GM19467 (cell line): ENCODE data around the gene CFAP53.

Source experiments
- ATAC-seq: cut with Tn5 transposase; IDR thresholded peaks from one replicate; pipeline ENCODE4 v1.9.1; 2021; ENCODE audit warnings: mild to moderate bottlenecking, moderate library complexity; ENCODE audit not compliant: unreplicated experiment

The CFAP53 gene

DNA sequence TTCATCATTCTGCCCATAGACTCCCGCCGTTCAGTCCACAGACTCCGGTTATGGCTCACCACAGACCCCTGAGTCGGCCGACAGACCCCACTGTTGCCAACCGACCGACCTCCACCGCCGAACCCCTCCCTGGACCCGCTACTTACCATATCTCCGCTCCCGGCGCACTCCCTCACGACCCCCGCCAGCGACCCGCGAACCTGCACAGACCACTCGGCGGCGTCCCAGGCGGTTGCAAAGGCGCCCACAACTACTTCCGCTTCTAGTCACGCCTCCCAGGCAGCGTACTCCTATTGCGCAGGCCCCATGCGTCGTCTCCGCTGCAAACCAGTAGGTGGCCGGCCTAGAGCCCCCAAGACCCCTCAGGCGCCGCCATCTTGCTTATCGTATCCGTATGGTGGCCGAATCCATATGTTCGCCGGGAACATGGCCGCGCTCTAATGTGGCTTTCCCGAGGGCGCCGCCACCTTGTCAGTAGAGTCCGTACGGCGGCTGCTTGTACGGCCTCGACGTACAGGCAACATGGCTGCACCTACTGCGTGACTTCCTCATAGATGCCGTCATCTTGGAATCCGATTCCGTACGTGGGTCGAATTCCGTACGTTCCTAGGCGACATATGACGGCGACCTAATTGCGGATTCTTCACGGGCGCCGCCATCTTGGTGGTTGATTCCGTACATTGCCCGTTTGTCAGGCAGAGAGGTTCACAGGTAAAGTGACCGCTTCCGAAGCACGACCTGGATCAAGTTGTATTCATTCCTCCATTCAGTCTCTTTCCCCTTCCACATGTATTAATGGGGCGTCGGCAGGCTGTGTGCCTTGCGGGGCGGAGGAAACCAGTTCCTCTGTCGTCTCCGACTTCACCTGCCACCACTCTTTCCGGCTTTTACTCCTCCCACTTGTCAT, 21.4 kb upstream of the CFAP53 start, which contains the start of gene CXXC1:
CXXC1 (minus strand) TSS at position 252 of the 907 bp plus-strand sequence; CDS start at position 149, 103 bp downstream.
- ATAC-seq, result peak; percentile 91

DNA sequence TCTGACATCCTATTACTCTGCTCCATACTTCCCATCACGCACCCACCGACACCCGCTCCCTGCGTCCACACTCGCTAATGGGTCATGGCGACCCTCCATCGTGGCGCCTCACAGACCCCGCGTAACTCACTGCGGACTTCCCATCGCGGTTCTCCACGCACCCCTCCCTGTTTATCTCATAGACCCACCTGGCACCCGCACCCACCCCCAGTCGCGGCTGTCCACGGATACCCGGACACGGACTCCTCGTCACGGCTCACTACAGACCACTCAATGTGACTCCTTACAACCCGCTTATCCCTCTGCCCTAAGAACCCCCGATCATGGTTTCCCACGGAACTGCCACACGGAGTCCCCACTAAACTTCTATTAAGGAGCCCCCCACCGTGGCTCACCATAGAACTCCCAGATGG, 20.7 kb upstream of the CFAP53 start:
- ATAC-seq, result no peak

DNA sequence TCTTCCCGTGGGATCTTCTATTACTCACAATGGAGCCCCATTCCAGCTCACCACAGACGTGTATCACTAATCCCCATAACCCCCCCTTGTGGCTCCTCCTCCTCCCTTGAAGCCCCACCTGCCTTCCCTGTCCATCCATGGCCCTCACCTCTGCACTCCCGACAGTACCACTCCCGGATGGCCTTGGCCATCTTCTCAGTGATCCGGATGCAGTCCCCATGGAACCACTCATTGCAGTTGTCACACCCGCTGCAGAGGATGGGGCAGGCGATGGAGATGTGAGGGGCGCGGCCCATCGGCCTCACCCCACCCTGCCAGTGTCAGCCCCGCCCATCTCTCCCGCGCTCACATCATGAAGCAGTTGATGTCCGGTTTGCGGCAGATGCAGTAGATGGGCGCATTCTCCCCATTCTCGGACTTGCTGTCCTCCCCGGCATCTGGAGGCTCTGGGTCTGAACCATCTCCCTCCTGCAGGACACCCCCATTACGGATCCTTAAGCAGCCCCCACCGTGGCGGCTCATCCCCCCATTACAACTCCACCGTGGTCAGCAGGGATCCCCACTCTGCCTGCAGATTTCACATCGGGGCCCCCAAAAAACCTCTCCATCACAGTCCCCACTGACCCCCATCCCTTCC, 20.2 kb upstream of the CFAP53 start:
- ATAC-seq, result no peak

DNA sequence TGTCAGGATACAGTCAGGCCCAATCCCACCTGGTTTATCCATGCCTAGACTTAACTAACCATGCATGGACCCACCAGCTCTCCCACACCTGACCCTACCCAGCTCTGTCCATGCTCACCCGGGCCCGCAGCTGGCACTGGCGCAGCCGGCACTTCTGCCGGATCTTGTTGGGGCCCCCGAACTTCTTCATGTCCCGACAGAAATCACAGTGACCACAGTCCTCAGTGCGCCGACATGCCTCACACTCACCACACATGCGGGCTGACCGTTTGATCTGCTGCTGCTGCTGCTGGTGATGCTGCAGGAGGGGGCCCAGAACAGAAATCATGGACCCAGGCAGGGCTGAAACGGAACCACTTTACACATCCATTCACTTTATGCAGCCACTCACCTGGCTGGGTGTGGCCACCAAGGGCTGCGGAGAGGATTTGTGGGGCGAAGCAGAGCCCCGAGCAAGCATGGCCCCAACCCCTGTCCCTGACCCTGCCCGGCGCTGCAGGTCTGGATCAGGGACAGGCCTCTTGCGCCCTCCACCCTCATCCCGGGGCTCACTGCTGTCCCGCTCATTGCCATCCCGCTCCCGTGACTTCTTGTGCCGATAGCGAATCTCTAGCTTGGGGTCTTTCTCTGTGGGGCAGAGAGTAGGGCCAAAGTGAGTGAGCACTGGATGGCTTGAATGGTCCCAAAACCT, 19.5 kb upstream of the CFAP53 start:
- ATAC-seq, result no peak

DNA sequence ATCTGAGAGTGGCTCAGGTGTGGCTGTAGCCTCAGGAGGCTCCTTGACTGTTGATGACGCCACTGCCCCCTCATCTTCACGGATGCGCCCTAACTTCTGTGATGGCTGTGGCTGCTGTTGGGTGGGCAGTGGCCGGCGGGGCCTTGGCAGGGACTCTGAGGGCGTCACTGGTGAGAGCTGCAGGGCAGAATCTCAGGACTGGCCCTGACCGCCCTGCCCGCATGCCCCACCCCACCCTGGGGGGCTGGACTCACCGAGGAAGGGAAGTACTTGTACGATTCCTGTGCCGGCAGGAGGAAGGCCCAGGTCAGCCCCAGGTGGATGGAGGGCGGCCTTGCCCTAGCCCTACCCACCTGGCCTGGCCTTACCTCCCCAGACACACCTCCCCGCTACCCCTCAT, 18.8 kb upstream of the CFAP53 start:
- ATAC-seq, result no peak

DNA sequence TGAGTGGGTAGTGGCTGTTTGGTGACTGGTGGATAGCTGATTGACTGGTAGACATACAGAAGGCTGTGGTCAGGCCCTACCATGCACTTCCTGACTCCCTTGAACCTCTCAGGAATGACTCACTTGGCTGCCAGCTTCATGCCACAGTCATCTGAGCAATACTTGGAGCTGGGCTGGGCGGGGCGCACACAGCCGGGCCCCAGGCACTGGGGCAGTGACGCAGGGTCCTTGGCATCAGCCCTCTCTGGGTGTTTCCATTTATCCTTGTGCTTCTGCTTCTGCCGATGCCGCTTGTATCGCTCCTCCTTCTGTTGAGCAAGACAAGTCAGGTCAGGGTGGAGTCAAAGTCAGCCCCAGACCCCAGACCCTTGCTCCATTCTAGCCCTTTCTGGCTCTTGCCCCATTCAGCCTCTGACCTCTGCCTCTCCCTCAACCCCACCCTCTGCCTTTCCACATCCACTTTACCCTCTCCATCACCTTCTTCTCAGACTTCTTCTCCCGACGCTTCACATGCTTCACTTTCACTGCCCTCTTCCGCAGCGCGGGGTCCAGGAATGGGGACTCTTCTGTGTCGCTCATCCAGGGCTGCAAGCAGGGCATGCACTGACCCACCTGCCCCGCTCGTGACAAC, 18.1 kb upstream of the CFAP53 start:
- ATAC-seq, result no peak

DNA sequence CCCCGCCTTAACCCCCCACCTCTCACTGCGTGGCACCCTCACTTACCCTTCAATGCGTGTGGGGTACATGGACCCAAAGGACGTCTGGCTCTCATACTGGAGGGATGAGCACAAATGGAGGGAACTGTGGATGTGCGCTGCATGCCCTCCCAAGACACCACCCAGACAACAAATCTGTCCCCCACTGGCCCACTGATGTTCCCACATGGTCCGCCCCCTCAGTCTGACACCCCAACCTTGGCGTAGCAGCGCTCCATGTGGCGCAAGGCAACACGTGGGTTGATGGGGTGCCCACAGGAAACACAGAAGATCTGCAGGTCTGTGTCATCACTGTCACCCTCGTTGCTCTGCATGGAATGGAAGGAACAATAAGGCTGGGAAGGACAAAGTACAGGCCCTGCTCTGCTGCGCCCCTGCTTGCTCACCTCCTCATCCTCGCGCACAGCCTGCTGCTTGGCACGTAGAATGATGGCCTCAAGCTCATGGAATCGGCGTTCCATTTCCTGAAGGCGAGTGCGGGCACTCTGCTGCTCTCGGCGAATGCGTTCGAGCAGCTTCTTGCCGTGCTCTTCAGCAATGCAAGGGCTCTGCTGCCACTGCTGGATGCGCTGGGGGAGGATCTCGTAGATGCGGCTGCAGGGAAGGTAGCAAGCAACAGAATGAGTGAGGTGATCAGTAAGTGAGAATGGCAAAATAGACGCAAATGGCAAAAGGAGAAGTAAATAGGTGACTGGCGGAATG, 17.3 kb upstream of the CFAP53 start:
- ATAC-seq, result no peak

DNA sequence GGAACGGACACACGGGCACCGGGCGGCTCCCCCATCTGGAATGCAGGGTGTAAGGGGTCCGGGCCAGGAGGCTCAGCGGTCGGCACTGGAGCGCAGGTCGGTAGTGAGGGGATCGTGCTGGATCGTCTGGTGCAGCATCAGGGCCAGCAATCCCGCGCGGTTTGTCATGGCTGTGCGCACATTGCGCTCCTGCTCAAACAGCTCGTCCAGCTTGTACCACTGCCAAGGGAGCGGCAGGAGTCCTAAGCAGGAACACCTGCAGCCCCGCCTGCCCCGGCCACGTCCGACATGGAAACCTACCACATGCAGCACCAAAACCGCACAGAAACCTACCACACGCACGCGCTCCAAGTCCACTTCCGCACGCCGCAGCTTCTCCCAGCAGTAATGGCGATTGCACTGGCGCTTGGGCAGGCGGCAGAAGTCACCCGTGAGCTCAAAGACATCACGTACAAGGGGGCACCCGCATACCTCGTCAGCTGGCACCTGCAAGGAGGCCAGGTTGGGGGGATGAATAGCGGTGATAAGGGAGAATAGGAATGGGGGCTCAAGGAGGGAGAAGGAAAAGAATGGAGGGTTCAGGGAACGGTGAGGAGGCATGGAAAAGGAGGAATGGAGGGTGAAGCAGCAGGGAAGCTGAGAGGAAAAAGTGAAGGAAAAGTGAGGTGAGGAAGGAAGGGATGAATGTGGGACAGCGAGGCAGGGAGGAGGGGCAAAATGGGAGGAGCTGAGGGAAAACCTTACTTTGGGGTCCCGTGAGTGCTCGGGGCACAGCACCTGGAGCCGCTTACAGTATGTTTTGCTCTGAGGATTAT, 16.4 kb upstream of the CFAP53 start:
- ATAC-seq, result no peak

DNA sequence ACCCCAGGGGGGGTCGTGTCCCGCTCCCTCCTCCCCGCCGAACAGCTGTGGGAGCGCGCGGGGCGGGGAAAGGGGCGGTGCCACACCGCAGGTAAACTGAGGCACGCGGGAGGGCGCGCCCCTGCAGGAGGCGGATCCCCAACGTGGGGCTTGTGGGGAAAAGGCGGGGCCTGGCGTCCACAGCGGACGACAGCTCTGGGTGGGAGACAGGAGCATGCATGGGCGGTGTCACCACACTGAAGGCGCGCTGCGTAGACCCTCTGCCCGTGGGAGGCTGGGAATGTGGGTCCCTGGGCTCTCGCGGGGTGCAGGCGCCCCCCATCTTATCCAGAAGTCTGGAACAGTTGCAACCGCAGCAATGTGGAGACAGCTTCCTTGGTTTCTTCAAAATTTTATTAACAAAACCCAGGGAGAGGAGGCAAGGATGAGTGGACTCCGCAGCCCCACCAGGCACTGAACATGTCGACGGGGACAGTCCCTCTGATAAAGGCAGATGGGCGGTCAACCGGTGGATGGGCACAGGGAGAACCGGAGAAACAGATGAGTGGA, 15.8 kb upstream of the CFAP53 start:
- no peak for ATAC-seq

DNA sequence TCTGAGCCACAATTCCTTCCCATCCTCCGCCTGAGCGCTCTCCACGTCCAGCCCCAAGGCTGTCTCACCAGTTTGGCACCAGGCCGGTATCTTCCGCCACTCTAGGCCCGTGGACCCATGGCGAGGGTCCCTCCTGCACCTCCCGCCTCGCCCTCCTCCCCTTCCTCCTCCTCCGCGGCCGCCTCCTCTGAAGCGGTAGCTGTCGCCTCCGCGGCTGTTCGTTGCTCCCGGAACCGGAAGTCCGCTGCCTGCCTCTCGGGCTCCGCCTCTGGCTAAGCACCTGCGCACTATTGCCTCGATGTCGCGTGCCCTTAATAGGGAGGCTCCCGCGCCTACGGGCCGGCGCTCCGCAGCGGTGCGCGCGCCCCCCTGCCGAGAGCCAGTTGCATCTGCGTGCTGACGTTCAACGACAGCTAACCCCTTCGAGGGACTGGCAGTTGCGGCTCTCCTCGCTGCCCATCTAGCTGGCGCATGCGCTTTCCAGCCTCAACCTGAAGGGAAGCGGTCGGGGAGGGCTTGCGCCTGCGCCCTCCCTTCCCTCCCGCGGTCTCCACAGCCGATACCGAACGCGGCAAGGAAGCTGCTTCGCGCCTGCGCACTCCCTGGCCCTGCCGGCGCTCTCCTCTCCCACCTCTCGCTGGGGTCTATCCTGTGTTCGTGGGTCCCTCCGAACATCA, 15.1 kb upstream of the CFAP53 start, which contains the start of gene MBD1:
MBD1 (minus strand) TSS at position 229 of the 677 bp plus-strand sequence. CDS start 1,531 bp downstream, outside the sequence.
- peak; percentile 87 for ATAC-seq

DNA sequence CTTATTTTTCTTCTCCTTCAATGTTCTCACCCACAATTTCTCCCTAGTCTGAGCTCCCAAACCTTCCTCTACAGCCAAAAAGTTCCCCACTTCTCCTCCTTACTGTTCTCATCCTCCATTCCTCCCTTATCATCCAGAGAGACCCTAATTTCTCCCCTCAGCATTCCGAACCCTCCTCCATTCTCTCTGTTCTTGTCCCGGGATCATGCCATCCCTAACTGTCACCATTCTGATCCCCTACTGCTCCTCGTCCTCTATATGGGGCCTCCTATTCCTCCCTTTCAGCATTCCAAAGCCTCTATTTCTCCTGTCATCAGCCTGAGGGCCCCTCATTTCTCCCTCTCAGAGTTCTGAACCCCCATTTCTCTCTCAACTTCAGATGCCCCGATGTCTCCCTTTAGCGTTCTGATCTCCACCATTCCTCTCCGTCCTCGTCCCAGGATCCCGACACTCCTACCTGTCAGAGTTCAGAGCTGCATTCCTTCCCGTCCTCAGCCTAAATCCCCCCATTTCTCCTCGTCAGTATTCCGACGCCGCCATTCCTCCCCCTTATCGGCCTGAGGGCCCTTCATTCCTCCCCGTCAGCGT, 14.5 kb upstream of the CFAP53 start:
- no peak for ATAC-seq

DNA sequence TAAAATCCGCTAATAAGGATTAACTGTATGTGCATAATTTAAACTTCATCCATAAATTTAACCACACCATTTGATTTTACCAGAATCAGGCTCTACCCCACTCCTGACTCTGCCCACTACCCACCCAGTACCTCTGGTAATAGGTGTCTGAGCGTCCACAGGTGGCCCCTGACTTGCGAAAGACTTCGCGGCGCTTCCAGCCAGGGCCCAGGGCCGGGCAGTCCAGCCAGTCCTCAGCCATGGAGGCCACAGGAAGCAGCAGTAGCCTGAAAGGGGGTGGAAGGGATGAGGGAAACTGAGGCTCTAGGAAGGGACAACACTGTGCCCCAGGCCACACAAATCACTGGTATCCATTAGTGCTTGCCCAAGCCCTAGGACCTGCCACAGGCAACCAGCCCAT, 13.5 kb upstream of the CFAP53 start:
- no peak for ATAC-seq

DNA sequence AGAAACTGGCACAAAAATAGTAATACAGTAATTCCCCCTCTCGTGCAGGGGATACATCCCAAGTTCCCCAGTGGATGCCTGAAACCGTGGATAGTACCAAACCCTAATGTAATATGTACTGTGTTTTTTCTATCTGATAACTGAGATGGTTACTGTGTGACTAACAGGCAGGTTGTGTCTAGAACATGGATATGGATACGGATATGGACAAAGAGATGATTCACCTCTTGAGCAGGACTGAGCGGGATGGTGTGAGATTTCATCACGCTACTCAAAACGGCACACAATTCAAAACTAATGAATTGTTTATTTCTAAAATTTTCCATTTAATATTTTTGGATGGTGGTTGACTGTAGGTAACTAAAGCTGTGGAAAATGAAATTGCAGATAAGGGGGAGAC, 11.6 kb upstream of the CFAP53 start:
- ATAC-seq, result no peak

DNA sequence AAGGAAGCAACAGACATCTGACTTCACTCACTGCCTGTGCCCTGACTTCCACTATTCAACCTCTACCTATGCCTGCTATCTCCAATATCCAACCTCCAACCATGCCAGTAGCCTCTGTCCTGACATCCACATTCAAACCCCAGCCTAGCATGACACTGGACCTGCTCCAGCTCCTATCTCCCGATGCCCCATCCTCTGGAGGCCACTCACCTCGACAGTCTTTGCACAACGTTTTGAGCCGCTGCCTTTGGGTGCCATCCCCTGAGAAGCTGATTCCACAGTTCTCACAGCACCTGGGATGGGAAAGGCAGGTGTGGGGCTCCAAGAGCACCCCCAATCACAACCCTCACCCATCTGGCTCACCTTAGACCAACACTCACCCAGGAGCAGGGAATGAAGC, 10.2 kb upstream of the CFAP53 start:
- no peak for ATAC-seq

DNA sequence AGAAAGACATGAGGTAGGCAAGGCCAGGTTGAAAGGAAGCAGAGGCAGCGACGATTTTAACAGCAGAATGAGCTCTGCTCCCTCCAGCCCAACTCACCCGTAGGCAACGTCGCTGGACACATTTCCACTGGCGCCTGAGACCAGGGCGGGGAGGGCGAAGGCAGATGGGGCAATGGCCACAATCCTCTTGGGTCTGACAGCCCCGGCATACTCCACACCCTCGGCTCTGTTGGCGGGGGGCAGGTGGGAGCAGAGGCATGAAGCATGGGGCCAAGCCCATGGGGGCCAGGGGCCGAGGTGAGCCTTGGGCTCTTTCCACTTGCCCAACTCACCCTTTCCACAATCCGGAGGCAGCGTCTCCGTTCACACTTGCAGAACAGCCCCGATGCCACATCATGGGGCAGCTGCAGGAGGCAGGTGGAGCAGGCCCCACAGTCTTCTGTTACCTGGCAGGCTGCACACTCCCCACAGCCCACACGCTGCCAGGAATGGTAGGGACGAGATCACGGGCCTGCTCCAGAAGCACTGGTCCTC, 9.3 kb upstream of the CFAP53 start:
- no peak for ATAC-seq

DNA sequence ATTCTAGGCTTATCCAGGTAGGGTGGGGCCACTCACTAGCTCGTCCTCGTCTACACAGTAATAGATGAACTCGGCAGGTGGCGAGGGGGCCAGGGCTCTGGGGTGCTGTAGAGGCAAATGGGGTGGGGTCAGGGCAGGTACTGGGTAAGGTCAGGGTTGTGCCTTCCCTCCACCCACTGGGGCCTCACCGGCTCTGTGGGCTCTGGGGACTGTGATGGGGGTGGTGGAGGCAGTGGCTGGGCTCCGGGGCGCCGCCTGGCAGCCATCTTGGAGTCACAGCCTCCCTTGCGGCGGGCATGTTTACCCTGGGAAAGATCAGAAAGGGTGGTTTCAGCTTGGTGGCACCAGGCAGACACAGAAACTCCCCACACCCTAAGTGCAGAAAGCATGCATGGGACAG, 8.6 kb upstream of the CFAP53 start:
- no peak for ATAC-seq

DNA sequence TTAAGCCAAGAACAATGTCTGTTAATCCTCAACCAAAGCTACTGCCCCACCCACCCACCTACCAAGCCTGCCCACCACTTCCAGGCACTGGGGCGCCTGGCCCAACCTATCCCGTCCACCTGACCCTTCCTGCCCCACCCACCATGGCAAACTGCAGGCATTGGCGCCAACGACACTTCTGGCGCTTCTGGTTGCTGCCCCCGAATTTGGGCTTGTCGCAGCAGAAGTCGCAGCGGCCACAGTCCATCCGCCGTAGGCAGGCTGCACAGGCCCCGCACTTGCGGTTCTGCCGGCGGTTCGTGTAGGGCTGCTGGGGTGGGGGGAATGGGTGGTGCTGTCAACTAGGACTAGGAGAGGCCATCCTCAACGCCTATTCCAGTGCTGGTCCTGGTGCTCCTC, 7.7 kb upstream of the CFAP53 start:
- no peak for ATAC-seq
